HG03108 (cell line): ENCODE measurements around the gene SEPTIN14.
A peak's percentile ranks its signal among the peaks of the same experiment; 100 is the strongest.
"Not testable (repeated sequence)": the region's sequence is repeated elsewhere in the genome, so short reads cannot be mapped to it uniquely, and the experiment has no call there.

ENCODE experiments used
- ATAC-seq: cut with Tn5 transposase; IDR thresholded peaks from one replicate; pipeline ENCODE4 v1.9.1; 2021; ENCODE audit warnings: moderate library complexity; ENCODE audit not compliant: unreplicated experiment

Gene SEPTIN14

GRCh38 chr7:55862652-55863051 lies at the start of gene SEPTIN14:
Gene SEPTIN14 (minus strand): TSS chr7:55862752. CDS start chr7:55861996, 756 bp downstream.
- not testable (repeated sequence) for ATAC-seq

GRCh38 chr7:55903985-55904759 lies 41.6 kb upstream of the SEPTIN14 start:
- ATAC-seq = peak; percentile 93

- not testable (repeated sequence) for ATAC-seq
Measured at GRCh38 chr7:55901059-55901458, 38.5 kb upstream of the SEPTIN14 start.

GRCh38 chr7:55898287-55898686 lies 35.7 kb upstream of the SEPTIN14 start:
- ATAC-seq = no peak

GRCh38 chr7:55895021-55895420 lies 32.5 kb upstream of the SEPTIN14 start:
- no peak for ATAC-seq

GRCh38 chr7:55893940-55894339 lies 31.4 kb upstream of the SEPTIN14 start:
- ATAC-seq = no peak

GRCh38 chr7:55888378-55888777 lies 25.8 kb upstream of the SEPTIN14 start:
- not testable (repeated sequence) for ATAC-seq

- ATAC-seq = no peak
Measured at GRCh38 chr7:55887821-55888247, 25.3 kb upstream of the SEPTIN14 start.

GRCh38 chr7:55884321-55884720 lies 21.8 kb upstream of the SEPTIN14 start:
- no peak for ATAC-seq

GRCh38 chr7:55878691-55879090 lies 16.1 kb upstream of the SEPTIN14 start:
- ATAC-seq = no peak

GRCh38 chr7:55877308-55877707 lies 14.8 kb upstream of the SEPTIN14 start:
- ATAC-seq = no peak

GRCh38 chr7:55873765-55874164 lies 11.2 kb upstream of the SEPTIN14 start:
- ATAC-seq = no peak

GRCh38 chr7:55871932-55872485 lies 9.5 kb upstream of the SEPTIN14 start:
- no peak for ATAC-seq

GRCh38 chr7:55868989-55869388 lies 6.4 kb upstream of the SEPTIN14 start:
- not testable (repeated sequence) for ATAC-seq

- not testable (repeated sequence) for ATAC-seq
Measured at GRCh38 chr7:55845164-55845563, 17.4 kb downstream of the SEPTIN14 start.

GRCh38 chr7:55838595-55838994 lies 24.0 kb downstream of the SEPTIN14 start:
- no peak for ATAC-seq

GRCh38 chr7:55827577-55827976 lies 35.0 kb downstream of the SEPTIN14 start:
- ATAC-seq = no peak

GRCh38 chr7:55818686-55819085 lies 43.9 kb downstream of the SEPTIN14 start:
- ATAC-seq = no peak

GRCh38 chr7:55797260-55797659 lies 65.3 kb downstream of the SEPTIN14 start:
- ATAC-seq = not testable (repeated sequence)

GRCh38 chr7:55794527-55794926 lies 68.0 kb downstream of the SEPTIN14 start:
- no peak for ATAC-seq

GRCh38 chr7:55792048-55792447 lies 70.5 kb downstream of the SEPTIN14 start:
- no peak for ATAC-seq

- ATAC-seq = no peak
Measured at GRCh38 chr7:55787796-55788195, 74.8 kb downstream of the SEPTIN14 start.
